ENCODE results near the gene ADAMTSL1.

GRCh38 chr9:18708429-18708828, 234.5 kb downstream of the ADAMTSL1 start:
- TF ChIP-seq RELA (CRISPR knock-in tag; IDR thresholded peaks at IDR 0.05; ENCODE audit: borderline replicate concordance) (no peak), HMGXB4 (CRISPR knock-in tag; IDR thresholded peaks at IDR 0.05) (no peak), NR2C2 (CRISPR knock-in tag; IDR thresholded peaks at IDR 0.05) (no peak), CTCF (IDR thresholded peaks at IDR 0.05) (no peak), ATF3 (CRISPR knock-in tag; conservative IDR thresholded peaks at IDR 0.05) (no peak), TEAD1 (CRISPR knock-in tag; IDR thresholded peaks at IDR 0.05) (no peak), JUN (CRISPR knock-in tag; IDR thresholded peaks at IDR 0.05) (no peak), SP1 (CRISPR knock-in tag; conservative IDR thresholded peaks at IDR 0.05) (no peak), NFE2L1 (CRISPR knock-in tag; IDR thresholded peaks at IDR 0.05) (no peak), USF2 (CRISPR knock-in tag; IDR thresholded peaks at IDR 0.05) (no peak), IRF2 (CRISPR knock-in tag; IDR thresholded peaks at IDR 0.05; ENCODE audit: borderline replicate concordance, low read depth) (no peak), E2F1 (CRISPR knock-in tag; IDR thresholded peaks at IDR 0.05) (no peak)
- TF ChIP-seq, protein P1, sequence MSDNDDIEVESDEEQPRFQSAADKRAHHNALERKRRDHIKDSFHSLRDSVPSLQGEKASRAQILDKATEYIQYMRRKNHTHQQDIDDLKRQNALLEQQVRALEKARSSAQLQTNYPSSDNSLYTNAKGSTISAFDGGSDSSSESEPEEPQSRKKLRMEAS (CRISPR knock-in tag; IDR thresholded peaks at IDR 0.05): no peak
- TF ChIP-seq, protein P2, sequence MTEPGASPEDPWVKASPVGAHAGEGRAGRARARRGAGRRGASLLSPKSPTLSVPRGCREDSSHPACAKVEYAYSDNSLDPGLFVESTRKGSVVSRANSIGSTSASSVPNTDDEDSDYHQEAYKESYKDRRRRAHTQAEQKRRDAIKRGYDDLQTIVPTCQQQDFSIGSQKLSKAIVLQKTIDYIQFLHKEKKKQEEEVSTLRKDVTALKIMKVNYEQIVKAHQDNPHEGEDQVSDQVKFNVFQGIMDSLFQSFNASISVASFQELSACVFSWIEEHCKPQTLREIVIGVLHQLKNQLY (CRISPR knock-in tag; IDR thresholded peaks at IDR 0.05): no peak
